T-helper 2 cell treated with Interferon-gamma antibody and Interleukin-4, amounts not matched to agents 100 ng/mL and 5 ng/mL, for 36 hours (primary cell): Measurements from ENCODE around the gene AJAP1. TPM values are rescaled to one million over a fixed set of nuclear protein-coding genes. Genes with fewer than 3 reads are reported as not detected.

Experiments used
- intact Hi-C: fragments of 100-400 bp; cut with micrococcal nuclease; formaldehyde crosslinking; loops from one replicate; pipeline ENCODE4 v1.15.1; 2023
- total RNA-seq: library from RNA; stranded (reverse); gene quantifications from 2 replicates; pipeline ENCODE4 v1.2.3, GENCODE V29; 2022

AJAP1 gene
- total RNA-seq, 1 donor from 2014 or later, result 0.07 TPM

GRCh38 chr1:4630561-4630960 lies 23.8 kb upstream of the AJAP1 start:
- intact Hi-C loops, result no loop called here

- intact Hi-C loops, result no loop called here
Measured at GRCh38 chr1:4631321-4631720, 23.1 kb upstream of the AJAP1 start.

- intact Hi-C loops, result no loop called here
Measured at GRCh38 chr1:4633346-4633745, 21.1 kb upstream of the AJAP1 start.

GRCh38 chr1:4634156-4634792 lies 20.1 kb upstream of the AJAP1 start:
- intact Hi-C loops, result no loop called here

- intact Hi-C loops, result no loop called here
Measured at GRCh38 chr1:4634793-4635406, 19.5 kb upstream of the AJAP1 start.

GRCh38 chr1:4636186-4636585 lies 18.2 kb upstream of the AJAP1 start:
- intact Hi-C loops, result no loop called here

GRCh38 chr1:4636644-4637380 lies 17.6 kb upstream of the AJAP1 start:
- intact Hi-C loops, result no loop called here

GRCh38 chr1:4637616-4638344 lies 16.6 kb upstream of the AJAP1 start:
- intact Hi-C loops, result no loop called here

- intact Hi-C loops, result no loop called here
Measured at GRCh38 chr1:4638345-4638729, 16.1 kb upstream of the AJAP1 start.

- intact Hi-C loops, result no loop called here
Measured at GRCh38 chr1:4640931-4641330, 13.5 kb upstream of the AJAP1 start.

- intact Hi-C loops, result no loop called here
Measured at GRCh38 chr1:4647391-4647790, 7.0 kb upstream of the AJAP1 start.

- intact Hi-C loops, result no loop called here
Measured at GRCh38 chr1:4648657-4649056, 5.8 kb upstream of the AJAP1 start.

GRCh38 chr1:4650481-4650880 lies 3.9 kb upstream of the AJAP1 start:
- intact Hi-C loops, result no loop called here

- intact Hi-C loops, result no loop called here
Measured at GRCh38 chr1:4650981-4651380, 3.4 kb upstream of the AJAP1 start.

GRCh38 chr1:4652631-4653327 lies 1.6 kb upstream of the AJAP1 start:
- intact Hi-C loops, result no loop called here

- intact Hi-C loops, result no loop called here
Measured at GRCh38 chr1:4653328-4653660, 1.1 kb upstream of the AJAP1 start.

- intact Hi-C loops, result no loop called here
Measured at GRCh38 chr1:4654764-4655673, 610 bp downstream of the AJAP1 start.

- intact Hi-C loops, result no loop called here
Measured at GRCh38 chr1:4655674-4656532, 1.5 kb downstream of the AJAP1 start.

- intact Hi-C loops, result no loop called here
Measured at GRCh38 chr1:4656533-4657140, 2.2 kb downstream of the AJAP1 start.
